AG04449 (cell line): ENCODE data around the gene A4GNT.

Experiments used
- CTCF ChIA-PET: fragments of 350-600 bp; formaldehyde crosslinking; extraction: SDS; loops from one replicate; lab custom pipeline; 2021; ENCODE audit warnings: antibody characterized with exemption; lab: Yijun Ruan, JAX
- POLR2A ChIA-PET: fragments of 400-600, 350-600 bp; formaldehyde crosslinking; extraction: SDS; loops from one replicate; lab custom pipeline; 2020; ENCODE audit warnings: antibody characterized with exemption, inconsistent platforms; lab: Yijun Ruan, JAX
- DNase-seq: peaks from one replicate; pipeline ENCODE4 v3.0.0-alpha.2; 2010; ENCODE audit warnings: low read depth, low spot score
- H3K4me3 ChIP-seq: 2 replicates; pipeline ENCODE4 v1.5.1; 2011; ENCODE audit warnings: low read depth, mild to moderate bottlenecking, control low read depth, low read length
- TF ChIP-seq, protein P1 (sequence below): IDR thresholded peaks from one replicate; pipeline ENCODE4 v1.5.1; 2011; ENCODE audit warnings: mild to moderate bottlenecking, moderate library complexity, low read length, control low read depth, inconsistent platforms; ENCODE audit not compliant: insufficient read depth; ENCODE audit errors: missing control alignments

The A4GNT gene

DNA sequence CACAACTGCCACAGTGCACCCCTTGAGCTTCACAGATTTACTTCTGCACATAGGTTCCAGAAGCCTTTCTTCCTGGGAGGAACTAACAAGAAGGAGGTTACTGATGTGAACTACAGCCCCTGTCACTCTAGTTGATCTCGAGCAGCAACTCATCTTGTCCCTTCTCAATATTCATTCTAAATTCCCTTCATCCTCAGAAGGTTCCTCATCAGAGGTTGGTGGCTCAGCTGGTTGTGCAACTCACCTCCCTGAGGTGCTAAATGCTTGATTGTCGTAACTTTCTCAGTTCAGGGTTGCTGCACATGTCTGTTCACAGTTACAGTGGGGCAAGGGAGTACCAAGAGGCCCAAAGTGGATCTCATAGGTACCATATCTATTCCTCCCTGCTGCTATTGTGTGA lies 5.7 kb upstream of the A4GNT start:
- ChIA-PET POLR2A (no interaction called here), CTCF (interaction anchor here (2.5 kb wide), 1 partner anchor 19 kb away, joined by 6 read pairs; no protein-coding TSS in a partner anchor)
- H3K4me3 ChIP-seq, result no peak overlapping the region
- no peak for DNase-seq
- TF ChIP-seq, protein P1, sequence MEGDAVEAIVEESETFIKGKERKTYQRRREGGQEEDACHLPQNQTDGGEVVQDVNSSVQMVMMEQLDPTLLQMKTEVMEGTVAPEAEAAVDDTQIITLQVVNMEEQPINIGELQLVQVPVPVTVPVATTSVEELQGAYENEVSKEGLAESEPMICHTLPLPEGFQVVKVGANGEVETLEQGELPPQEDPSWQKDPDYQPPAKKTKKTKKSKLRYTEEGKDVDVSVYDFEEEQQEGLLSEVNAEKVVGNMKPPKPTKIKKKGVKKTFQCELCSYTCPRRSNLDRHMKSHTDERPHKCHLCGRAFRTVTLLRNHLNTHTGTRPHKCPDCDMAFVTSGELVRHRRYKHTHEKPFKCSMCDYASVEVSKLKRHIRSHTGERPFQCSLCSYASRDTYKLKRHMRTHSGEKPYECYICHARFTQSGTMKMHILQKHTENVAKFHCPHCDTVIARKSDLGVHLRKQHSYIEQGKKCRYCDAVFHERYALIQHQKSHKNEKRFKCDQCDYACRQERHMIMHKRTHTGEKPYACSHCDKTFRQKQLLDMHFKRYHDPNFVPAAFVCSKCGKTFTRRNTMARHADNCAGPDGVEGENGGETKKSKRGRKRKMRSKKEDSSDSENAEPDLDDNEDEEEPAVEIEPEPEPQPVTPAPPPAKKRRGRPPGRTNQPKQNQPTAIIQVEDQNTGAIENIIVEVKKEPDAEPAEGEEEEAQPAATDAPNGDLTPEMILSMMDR, result no peak

DNA sequence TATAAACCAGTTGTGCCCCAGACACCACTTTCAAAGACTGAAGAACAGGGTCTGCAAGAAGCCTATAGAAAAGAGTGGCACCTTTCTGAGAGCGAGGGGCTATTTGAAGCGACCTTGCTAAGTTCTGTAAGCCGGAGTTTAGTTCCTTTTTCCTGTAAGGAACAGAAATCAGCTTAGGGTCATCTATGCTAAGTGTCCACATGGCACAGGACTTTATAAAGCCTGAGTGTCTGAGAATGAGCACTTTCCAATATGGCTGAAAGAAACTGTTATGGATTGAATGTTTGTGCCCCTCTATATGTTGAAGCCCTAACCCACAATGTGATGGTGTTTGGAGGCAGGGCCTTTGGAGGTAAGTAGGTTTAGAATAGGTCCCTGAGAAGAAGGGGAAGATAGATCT lies 4.0 kb upstream of the A4GNT start:
- TF ChIP-seq, protein P1, result no peak
- no peak overlapping the region for H3K4me3 ChIP-seq
- POLR2A ChIA-PET, result no interaction called here
- DNase-seq, result no peak
- CTCF ChIA-PET, result no interaction called here

DNA sequence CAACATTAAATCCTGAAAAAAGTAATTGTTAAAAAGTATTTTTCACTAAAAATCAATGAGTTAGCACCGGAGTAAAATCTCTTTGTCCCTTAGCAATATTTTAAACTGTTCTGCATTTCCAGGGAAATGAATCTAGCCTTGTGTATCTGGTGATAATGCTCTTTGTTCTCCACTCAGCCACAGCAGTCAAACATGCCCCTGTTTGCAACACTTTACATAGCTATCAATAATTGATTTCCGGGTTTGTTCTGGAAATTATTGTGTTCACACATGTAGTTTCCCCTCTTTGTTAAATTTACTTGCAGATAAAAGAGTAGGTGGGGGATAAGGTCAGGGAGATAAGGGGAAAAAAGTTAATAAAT lies 3.6 kb upstream of the A4GNT start:
- TF ChIP-seq, protein P1, result no peak
- ChIA-PET CTCF (no interaction called here), POLR2A (no interaction called here)
- no peak for DNase-seq
- no peak overlapping the region for H3K4me3 ChIP-seq

DNA sequence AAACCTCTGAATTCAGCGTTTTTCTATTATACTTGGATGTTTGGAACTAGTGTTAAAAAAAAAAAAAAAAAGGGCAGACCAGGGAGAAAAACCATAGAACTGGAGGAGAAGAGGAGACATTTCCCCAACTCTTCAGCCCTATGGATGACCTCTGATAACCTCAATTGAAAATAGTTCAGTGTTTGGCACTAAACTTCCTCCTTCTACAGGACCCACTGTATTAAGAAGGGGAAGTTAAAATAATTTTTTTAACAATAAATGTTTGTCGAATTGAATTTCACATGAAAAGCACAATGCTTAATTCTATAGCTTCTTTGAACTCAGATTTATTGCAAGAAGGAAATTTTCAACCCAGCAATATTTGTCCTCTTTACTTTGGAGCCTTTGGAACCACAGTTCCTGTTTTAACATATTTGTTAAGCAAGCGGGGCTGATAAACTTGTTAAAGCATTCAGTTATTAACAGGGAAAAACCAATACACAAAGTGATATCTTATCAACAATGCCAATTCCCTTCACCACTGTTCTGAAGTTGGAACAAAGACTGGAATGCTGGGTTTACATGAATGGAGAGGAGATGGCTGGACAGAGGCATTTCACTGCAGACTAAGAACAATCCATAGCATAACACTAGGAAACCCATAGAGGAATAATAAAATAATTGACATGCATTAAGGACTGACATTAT lies 3.1 kb upstream of the A4GNT start:
- ChIA-PET POLR2A (no interaction called here), CTCF (no interaction called here)
- no peak for DNase-seq

DNA sequence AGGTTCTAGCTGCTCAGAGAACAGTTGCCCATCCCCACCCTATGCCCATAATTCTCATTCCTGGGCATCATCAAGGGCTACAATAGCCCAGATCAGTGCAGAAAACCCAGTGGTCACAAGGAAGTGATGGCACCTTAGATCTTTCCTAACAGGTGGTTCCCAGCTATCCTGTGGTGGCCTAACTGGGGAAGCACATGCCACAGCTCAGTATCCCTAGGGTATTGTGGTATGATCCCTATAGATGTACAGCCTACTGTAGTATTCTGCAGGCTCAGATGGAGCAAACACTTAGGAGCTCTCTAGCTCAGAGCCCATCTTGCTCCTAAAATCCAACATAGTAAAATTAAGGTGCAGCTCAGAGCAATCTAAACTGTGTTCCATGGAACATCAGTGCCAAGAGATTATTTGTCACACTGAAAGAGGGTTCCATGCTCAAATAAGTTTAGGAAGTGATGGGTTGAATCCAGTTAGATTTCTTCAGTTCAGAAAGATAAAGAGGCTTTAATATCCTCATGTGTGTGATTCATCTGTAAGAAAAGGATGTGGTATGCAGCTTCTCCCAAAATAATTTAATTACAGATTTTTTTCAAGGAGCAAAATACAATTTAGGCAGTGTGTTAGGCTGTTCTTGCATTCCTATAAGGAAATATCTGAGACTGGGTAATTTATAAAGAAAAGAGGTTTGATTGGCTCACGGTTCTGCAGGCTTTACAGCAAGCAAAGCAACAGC lies 4.4 kb downstream of the A4GNT start:
- POLR2A ChIA-PET, result no interaction called here

More for the DNA sequence above, 3.1 kb upstream of the A4GNT start:
- TF ChIP-seq, protein P1, result no peak
- no peak overlapping the region for H3K4me3 ChIP-seq

More for the DNA sequence above, 4.4 kb downstream of the A4GNT start:
- DNase-seq, result no peak
- CTCF ChIA-PET, result interaction anchor here (2.1 kb wide), 1 partner anchor 9 kb away, joined by 11 read pairs; no protein-coding TSS in a partner anchor
- H3K4me3 ChIP-seq, result no peak overlapping the region
- TF ChIP-seq, protein P1, result no peak
